IPS-18c (cell line): ENCODE data around the gene AKR1C8.
"Not testable (repeated sequence)": the region's sequence is repeated elsewhere in the genome, so short reads cannot be mapped to it uniquely, and the experiment has no call there.

Experiments used
- H3K4me3 ChIP-seq: 2 replicates; pipeline ENCODE4 v1.7.0; 2013; ENCODE audit warnings: low read depth, mild to moderate bottlenecking, low read length, moderate library complexity; ENCODE audit not compliant: insufficient read depth
- H3K9me3 ChIP-seq: one replicate; pipeline ENCODE4 v1.6.1; 2013; ENCODE audit warnings: mild to moderate bottlenecking, low read length, moderate library complexity; ENCODE audit not compliant: control insufficient read depth, insufficient read depth

AKR1C8 gene

DNA sequence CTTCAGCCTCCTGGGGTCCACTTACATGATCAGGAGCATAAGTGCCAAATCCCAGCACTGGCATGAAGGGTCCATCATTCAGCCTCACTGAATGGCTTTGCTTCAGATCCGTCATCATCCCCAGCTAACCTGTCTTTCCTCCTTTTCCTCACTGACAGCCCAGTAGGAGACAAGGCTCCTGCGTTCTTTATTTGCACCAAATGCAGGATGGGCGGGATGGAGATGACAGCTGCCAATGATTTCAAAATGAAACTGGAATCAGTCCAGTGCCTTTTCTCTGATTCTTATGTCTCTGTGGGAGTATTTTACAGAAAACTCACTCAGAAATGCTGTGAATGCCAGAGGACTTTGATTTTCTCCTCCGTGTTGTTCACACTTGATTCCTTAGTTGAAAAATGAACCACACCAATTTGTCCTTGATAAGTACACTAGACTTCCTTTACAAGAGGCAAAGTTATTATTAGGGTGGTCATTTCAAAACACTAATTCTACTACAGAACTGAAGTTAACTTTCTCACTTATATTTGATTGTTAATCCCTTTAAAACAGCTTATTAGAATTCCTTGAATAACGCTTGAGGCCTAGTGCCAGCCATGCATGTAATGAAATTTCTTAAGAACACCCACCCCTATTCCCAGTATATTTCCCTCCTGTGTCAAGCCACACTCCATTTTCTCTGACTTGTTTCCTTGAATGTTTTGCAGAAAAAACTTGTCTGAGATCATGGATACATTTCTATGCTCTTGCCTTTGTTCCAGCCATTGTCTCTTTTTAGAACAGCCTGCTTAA lies at the start of gene AKR1C8:
TSS of gene AKR1C8 (minus strand) at position 164 of the 789 bp plus-strand sequence. CDS start at position 118, 46 bp downstream.
- H3K4me3 ChIP-seq: no peak within 1 kb of the TSS
- H3K9me3 ChIP-seq: peaks cover 5% of the 10 kb centered on the region

DNA sequence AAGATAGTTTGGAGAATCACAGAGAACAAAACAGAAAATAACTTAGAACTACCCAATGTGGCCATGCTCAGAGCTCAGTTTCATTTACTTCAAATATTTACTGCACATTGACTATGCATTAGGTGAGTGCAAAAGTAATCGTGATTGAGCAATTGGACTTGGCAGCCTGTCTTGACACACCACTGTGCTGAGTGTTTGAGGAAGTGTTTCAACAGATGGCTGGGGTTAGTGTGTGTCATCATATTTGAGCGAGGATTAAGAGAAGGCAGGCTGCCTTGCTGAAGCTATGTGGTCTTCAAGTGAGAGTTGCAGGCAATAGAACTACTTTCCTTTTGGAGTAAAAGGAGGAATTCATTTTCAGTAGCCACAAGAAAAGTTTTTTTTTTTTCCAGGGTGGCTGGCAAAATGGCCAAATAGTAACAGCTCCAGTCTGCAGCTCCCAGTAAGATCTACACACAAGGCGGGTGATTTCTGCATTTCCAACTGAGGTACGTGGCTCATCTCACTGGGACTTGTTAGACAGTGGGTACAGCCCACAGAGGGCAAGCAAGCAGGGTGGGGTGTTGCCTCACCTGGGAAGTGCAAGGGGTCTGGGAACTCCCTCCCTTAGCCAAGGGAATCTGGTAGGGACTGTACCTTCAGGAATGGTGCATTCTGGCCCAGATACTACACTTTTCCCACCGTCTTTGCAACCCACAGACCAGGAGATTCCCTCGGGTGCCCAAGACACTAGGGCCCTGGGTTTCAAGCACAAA lies 49.3 kb upstream of the AKR1C8 start:
- no peaks in the 10 kb centered on the region for H3K9me3 ChIP-seq

DNA sequence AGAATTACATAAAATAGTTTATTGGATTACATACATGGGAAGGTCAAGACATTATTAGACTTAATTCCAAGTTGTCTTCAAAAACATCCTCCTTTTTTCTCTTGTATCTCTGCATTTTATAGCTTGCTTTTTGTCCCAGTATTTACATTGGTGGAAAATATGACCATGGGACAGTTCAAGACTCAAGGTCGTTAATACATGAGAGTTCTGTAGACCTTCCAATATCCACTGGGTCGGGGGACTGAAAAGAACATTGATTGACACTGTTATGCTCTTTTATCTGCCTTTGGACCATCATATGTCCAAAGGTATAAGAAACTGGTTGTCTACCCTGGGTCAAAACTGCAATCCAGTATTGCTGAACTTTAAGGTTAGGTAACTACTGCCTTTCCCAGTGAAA lies 48.4 kb upstream of the AKR1C8 start:
- H3K9me3 ChIP-seq: no peaks in the 10 kb centered on the region
- H3K4me3 ChIP-seq: no peak overlapping the region

More for the DNA sequence above, 49.3 kb upstream of the AKR1C8 start:
- H3K4me3 ChIP-seq: no peak overlapping the region

DNA sequence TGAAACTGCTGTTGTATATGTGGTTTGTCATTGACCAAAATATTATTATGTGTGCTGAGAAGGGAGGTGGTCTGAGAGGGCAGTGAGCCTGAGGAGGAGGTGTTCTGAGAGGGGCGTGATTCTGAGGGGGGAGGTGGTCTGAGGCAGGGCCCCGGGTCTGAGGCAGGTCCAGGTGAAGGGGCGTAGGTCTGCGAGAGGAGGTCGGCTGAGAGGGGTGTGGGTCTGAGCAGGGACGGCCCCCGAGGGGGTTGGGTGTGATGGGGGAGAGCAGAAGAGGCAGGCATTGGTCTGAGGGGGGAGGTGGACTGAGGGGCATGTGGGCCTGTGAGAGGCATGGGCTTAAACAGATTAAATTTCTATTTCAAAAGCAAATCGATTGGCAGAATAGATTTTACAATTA lies 44.1 kb upstream of the AKR1C8 start:
- Histone ChIP-seq H3K9me3 (no peaks in the 10 kb centered on the region), H3K4me3 (no peak overlapping the region)

DNA sequence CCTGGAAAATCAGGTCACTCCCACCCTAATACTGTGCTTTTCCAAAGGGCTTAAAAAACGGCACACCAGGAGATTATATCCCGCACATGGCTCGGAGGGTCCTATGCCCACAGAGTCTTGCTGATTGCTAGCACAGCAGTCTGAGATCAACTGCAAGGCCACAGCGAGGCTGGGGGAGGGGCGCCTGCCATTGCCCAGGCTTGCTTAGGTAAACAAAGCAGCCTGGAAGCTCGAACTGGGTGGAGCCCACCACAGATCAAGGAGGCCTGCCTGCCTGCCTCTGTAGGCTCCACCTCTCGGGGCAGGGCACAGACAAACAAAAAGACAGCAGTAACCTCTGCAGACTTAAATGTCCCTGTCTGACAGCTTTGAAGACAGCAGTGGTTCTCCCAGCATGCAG lies 38.0 kb upstream of the AKR1C8 start:
- not testable (repeated sequence) for H3K9me3 ChIP-seq, H3K4me3 ChIP-seq

DNA sequence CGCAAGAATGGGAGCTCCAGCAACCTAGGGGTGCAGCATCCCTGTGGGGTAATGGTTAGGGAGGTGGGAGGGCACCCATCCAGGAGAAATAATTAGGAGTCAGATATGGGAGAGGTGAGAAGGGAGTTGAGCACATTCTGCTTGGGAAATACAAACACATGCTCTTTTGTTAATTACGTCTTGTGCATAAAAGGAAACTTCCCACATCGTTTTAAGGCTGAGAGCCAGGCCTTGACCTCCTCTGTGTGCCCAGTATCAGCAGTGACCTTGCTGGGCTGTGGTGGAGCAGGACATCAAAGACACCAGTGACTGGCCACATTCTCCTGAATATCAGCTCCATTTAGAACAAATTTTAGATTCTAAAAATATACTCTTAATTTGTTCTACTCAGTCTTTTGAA lies 34.3 kb upstream of the AKR1C8 start:
- Histone ChIP-seq H3K4me3 (no peak overlapping the region), H3K9me3 (peaks cover 2% of the 10 kb centered on the region)

DNA sequence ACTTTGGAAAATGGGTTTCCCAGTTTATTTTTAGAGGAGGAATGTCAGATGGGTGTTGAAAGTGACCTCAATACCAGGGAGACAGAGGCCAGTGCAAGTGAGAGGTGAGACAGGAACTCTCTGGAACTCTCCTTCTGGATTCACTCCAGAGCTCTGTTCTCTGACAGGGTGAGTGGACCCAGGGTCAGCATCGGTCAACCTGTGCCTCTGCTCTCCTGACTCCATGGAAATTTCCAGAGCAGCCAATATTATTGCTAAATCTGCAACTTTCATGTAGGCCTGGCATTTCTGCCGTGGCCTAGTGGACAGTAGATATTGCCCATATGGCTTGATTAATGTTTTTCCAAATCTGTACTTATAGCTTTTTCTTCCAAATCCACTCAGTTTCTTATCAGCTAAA lies 31.9 kb upstream of the AKR1C8 start:
- H3K4me3 ChIP-seq: no peak overlapping the region
- H3K9me3 ChIP-seq: peaks cover 2% of the 10 kb centered on the region

DNA sequence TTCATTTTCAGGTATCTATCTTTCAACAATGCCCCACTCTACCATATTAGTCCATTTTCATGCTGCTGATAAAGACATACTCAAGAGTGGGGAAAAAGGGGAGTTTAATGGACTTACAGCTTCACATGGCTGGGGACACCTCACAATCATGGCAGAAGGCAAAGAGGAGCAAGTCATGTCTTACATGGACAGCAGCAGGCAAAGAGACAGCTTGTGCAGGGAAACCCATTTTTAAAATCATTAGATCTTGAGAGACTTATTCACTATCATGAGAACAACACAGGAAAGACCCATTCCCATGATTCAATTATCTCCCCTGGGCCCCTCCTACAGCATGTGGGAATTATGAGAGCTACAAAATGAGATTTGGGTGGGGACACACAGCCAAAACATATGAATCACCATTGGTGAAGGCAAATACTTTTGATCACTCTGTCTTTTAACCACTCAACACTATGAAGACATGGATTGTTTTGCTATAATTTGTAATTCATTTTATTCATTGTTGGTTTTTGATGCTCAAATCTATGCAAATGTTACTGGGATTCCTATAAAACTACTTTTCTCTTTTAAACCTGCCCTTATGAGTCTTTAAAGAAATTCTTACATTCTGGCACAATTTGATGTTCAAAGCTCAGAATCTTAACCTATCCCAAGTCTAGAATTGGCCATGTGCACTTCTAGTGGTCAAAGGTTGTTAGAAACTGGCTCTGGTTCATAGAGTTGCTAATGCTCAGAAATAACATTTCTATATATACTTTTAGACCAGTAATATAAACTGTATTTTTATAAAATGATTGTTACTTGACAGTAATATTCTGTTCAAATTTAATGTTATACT lies 27.0 kb upstream of the AKR1C8 start:
- H3K4me3 ChIP-seq: no peak overlapping the region
- peaks cover 4% of the 10 kb centered on the region for H3K9me3 ChIP-seq

DNA sequence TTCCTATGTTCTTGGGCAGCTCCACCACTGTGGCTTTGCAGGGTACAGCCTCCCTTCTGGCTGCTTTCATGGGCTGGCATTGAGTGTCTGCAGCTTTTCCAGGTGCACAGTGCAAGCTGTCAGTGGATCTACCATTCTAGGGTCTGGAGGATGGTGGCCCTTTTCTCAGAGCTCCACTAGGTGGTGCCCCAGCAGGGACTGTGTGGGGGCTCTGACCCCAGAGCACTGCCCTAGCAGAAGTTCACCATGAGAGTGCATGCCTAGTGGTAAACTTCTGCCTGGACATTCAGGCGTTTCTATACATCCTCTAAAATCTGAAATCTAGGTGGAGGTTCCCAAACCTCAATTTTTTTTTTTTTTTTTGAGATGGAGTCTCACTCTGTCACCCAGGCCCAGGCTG lies 25.3 kb upstream of the AKR1C8 start:
- H3K9me3 ChIP-seq, H3K4me3 ChIP-seq: not testable (repeated sequence)

DNA sequence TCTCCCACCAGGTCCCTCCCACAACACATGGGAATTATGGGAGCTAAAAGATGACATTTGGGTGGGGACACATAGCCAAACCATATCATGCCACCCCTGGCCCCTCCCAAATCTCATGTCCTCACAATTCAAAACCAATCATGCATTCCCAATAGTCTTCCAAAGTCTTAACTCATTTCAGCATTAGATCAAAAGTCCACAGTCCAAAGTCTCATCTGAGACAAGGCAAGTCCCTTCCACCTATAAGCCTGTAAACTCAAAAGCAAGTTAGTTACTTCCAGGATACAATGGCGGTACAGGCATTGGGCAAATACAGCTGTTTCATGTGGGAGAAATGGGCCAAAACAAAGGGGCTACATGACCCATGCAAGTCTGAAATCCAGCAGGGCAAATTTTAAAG lies 24.8 kb upstream of the AKR1C8 start:
- not testable (repeated sequence) for H3K4me3 ChIP-seq, H3K9me3 ChIP-seq

DNA sequence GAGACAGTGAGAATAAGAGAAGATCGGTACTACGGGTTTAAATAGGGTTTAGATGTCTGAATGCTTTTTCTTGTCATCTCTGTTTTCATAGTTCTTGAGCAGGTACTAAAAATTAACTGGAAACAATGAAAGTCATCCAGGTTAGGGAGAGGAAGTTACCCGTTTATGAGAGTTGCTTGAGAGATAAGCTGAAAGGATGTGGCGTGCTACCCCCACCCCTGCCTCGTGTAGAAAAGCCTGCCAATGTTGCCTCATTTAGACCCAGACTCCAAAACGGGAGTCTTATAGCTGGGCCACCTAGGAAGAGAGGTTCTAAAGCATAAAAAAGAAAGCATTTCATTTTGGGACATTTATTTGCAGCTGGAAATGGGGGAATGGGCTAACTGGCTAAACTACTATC lies 21.8 kb upstream of the AKR1C8 start:
- peaks cover 4% of the 10 kb centered on the region for H3K9me3 ChIP-seq
- H3K4me3 ChIP-seq: no peak overlapping the region

DNA sequence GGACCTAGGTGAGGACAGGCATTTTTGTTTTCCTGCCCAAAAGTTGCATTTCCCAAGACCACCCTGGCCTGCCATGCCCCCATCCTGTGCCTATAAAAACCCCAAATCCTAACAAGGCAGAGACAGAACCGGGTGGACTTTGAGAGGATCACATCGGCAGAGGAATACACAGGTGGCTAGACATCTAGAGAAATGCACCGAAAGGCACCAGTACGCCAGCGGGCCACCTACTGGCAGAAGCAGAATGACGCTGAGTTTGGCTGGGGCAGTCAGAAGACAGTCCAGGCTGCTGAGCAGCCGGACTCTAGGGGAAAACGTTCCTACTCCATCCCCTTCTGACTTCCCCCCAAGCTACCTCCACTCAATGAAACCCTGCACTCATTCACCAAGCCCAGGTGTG lies 14.4 kb upstream of the AKR1C8 start:
- H3K9me3 ChIP-seq: no peaks in the 10 kb centered on the region
- H3K4me3 ChIP-seq: no peak overlapping the region

DNA sequence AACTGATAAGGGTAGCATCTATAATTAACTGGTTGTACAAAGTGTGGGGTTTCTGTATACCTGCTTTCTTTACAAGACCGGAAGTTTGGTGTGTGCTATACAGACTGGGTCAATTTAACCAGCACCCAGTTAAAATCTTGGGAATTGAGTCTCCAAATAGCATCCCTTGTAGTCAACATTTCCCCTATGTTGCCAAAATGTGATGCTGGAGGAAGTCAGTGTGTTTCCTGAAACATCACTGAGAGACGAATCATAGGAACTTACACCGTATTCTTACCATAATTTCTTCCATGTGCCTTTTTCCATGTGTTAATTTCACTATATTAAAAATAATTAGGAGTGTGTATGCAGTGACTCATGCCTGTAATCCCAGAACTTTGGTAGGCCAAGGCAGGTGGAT lies 13.4 kb upstream of the AKR1C8 start:
- H3K4me3 ChIP-seq: no peak overlapping the region
- no peaks in the 10 kb centered on the region for H3K9me3 ChIP-seq

DNA sequence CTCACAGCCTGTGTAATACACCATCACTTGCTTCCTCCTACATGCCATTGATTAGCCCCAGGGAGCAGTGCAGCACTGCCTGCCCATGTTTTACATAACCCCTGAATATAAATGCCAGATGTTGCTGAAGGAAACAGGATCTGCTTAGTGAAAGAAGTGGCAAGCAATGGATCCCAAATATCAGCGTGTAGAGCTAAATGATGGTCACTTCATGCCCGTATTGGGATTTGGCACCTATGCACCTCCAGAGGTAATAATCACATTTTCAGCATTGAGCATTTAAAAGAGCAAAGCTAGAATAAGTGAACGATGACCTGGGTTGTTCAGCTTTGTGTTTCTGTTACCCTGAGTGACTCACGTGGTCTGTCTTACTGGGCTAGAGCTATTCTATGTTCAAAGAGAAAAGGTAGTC lies 11.8 kb upstream of the AKR1C8 start, which contains the start of gene AKR1C4:
TSS of gene AKR1C4 (plus strand) at position 136 of the 412 bp plus-strand sequence. CDS start at position 167, 31 bp downstream.
- no peaks in the 10 kb centered on the region for H3K9me3 ChIP-seq
- no peak within 1 kb of the TSS for H3K4me3 ChIP-seq

DNA sequence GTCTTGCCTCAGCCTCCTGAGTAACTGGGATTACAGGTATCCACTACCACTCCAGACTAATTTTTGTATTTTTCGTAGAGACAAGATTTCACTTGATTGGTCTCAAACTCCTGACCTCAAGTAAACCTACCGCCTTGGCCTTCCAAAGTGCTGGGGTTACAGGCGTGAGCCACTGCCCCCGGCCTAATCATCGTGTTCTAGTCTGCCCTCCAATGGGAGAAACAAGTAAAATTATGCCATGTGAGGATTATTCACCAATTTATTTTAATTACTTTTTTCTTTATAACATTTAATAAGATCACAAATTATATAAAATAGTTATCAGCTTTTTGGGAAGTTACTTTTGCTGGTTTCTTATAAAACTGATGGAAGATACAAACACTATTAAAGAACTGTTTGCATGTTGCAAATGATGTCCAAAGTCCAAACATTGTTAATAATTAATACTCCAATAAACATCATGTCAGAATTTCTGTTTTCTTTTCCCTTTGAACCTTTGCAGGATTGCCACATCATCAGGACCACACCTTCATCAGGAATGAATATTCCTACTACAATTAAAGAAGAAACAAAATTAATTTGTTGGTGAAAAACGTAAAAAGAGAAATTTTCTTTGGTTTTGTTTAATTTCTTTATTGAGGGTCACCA lies 10.9 kb upstream of the AKR1C8 start:
- Histone ChIP-seq H3K9me3 (no peaks in the 10 kb centered on the region), H3K4me3 (no peak overlapping the region)

DNA sequence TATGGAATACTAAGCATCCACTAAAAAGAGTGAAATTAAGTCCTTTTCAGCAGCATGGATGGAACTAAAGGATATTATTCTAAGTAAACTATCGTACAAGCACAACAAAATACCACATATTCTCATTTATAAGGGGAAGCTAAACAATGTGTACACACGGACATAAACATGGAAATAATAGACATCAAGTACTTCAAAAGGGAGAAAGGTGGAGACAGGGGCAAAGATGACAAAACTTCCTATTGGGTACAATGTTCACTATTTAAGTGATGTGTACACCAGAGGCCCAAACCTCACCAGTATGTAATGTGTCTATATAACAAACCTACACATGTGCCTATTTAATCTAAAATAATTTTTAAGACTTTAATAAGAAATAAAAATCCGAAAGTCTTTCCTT lies 9.5 kb upstream of the AKR1C8 start:
- Histone ChIP-seq H3K9me3 (no peaks in the 10 kb centered on the region), H3K4me3 (no peak overlapping the region)

DNA sequence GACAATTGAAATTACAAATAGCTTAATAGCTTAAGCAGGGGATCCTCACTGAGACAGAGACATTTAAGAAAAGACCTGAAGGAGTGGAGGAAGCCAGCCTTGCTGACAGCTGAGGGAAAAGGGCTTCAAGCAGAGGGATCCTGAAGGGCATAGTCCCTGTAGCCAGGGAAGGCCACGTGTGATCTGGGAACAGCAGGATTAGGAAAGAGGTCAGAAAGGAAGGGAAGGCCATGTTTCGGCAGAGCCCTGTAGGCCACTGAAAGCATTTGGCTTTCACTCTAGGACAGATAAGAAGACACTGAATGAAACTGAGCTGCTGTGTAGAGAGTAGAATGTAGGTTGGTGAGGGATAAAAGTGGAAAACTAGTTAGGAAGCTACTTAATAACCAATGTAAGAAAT lies 3.4 kb upstream of the AKR1C8 start:
- H3K4me3 ChIP-seq: no peak overlapping the region
- peaks cover 5% of the 10 kb centered on the region for H3K9me3 ChIP-seq
